Epithelial cell of umbilical artery (primary cell): ENCODE measurements around the gene FMR1NB. TPM values are rescaled to one million over a fixed set of nuclear protein-coding genes. Genes with fewer than 3 reads are reported as not detected.

Experiments
- total RNA-seq: library from RNA; depleted of rRNA; stranded (reverse); fragments of >200 nt; gene quantifications from 2 replicates; pipeline ENCODE4 v1.2.3, GENCODE V29; 2014

FMR1NB gene
- total RNA-seq = not detected in 2 replicates

GRCh38 chrX:147981038-147981752 lies at the start of gene FMR1NB:
FMR1NB (plus strand) TSS chrX:147981337; CDS start chrX:147981403, 66 bp downstream.

Other genes with a start within 250 kb of the FMR1NB start
- 20.5 and 34.5 TPM in 2 replicates for gene FMR1, start 69.4 kb upstream of the FMR1NB start, total RNA-seq